ENCODE measurements around the gene BCR.
"Not testable (repeated sequence)": the region's sequence is repeated elsewhere in the genome, so short reads cannot be mapped to it uniquely, and the experiment has no call there.

BCR gene

DNA sequence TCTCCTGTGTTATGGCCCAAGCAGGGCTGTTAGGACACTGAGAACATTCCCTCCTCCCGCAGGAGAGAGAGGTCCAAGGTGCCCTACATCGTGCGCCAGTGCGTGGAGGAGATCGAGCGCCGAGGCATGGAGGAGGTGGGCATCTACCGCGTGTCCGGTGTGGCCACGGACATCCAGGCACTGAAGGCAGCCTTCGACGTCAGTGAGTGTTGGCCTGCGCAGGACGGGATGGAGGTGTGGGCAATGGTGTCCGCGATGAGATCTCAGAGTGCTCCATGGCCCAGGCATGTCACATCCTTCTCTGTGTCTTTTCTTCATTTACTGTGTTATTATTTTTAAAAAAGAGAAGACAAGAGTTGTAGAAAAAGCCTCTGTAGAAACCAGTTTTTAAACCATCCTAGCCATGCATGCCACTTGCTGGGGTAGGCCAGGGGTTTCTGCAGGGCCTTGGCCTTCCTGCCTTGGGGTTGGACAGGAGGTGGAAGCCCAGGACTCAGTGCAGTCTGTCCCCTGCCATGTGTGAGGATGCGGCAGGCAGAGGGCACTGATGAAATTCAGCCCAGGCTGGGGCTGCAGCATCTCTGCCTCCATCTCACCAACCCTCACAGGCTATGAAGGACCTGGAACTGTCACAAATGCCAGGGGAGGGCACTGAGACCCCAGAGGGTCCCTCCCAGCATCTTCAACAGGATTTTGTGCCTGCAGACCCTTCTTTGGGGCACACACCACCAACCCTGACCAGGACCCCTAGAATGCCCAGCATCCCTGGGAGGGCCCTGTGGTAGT is 131.5 kb downstream of the BCR start:
- DNase-seq (ENCODE audit: low read depth, low spot score), result not testable (repeated sequence)

DNA sequence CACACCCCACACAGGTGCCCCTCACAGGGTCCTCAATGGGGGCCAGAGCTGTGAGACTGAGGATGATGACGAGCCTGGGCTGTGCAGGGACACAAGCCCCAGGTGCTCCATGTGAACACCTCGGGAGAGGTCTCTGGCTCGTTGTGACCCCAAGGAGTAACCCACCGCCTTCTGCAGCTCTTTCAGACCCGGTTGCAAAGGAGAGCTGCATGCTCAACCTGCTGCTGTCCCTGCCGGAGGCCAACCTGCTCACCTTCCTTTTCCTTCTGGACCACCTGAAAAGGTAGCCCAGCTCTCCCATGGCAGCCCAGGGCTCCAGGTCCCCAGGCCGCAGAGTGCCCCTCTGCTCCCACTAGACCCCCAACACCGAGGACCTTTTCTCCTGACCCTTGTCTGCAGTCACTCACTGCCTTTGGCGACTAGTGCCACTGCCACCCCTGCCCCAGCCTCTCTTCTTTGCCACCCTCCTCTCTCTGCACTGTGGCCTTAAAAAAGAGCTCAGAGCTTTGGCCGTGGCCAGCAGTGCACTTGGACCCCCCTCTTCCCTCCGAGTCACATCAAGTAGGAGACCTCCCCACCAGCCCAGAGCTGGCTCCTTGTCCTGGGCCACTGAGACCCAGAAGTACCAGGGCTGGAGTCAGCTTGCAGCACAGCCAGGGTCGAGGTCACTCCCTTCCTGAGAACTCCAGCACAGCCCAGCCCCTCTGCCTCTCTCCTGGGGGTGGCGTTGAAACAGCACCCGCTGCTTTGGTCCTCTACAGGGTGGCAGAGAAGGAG is 133.7 kb downstream of the BCR start:
- no peak for DNase-seq (ENCODE audit: low read depth, low spot score)

DNA sequence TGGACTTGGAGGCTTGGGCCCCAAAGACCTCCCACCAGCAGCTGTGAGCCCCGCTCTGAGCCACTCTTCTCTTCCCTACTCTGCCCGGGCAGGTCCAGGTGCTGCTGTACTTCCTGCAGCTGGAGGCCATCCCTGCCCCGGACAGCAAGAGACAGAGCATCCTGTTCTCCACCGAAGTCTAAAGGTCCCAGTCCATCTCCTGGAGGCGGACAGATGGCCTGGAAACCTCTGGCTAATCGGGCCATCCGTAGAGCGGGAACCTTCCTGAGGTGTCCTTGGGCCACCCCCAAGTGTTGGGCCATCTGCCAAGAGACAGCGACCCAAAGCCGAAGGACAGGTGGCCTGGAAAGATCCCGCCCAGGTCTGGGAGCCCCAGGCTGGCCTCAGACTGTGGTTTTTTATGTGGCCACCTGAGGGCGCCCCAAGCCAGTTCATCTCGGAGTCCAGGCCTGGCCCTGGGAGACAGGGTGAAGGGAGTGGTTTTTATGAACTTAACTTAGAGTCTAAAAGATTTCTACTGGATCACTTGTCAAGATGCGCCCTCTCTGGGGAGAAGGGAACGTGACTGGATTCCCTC is 135.1 kb downstream of the BCR start:
- DNase-seq (ENCODE audit: low read depth, low spot score), result no peak

DNA sequence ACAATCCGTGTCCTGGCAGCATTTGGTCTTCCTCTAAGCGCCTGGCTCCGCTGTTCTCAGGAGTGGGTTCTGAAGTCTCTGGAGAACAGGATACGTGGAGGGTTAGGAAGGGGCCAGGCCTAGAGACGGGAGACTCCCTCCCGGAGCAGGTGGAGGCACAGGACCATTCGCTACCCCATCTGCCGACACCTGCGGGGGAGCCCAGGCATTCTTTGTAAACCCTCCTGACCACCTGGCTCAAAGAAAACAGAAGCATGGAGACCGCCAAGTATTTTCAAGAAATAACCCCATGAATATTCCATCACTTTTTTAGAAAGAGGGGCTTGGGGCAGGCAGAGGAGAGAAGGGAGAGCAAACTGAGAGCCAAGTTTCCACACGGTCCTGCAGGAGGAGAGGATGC is 136.3 kb downstream of the BCR start:
- DNase-seq (ENCODE audit: low read depth, low spot score), result not testable (repeated sequence)

DNA sequence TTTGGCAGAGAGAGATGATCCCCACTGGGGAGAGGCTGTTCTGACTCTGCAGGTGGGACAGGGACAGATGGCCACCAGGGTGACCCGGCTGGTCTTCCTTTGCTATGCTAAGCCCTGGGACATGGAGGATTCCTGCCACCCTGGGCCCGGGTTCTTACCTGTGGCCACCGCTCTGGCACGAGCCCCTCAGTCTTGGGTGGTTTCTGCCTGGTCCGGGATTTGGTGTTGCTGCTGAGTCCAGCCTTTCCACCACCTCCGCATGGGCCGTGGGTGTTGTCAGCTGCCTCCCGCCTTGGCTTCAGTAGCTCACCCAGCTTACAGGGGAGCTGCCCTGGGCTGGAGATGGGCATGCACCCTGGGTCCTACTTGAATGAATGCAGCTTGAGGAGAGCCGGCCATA is 138.0 kb downstream of the BCR start:
- not testable (repeated sequence) for DNase-seq (ENCODE audit: low read depth, low spot score)

DNA sequence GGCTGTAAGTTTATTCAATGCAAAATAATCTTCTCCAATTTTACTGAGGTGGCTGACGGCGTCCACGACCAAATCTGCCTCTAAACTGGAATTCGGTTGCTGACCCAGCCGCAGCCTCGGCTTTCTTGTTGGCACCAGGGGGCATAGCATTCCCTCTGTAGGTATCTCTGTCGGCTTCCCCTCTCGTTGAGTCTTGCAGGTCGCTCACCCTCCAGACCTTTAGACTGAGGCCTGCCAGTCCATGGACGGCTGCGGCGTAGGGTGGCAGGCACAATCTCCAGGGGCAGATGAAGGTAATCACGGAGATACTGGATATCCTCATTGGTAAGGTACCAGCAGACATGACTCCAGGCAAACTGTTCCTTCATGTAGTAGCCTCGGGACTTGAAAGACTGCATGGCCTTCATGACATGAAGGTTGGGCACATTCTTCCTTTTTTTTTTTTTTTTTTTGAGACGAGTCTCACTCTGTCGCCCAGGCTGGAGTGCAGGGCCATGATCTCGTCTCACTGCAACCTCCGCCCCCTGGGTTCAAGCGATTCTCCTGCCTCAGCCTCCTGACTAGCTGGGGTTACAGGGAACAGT is 142.3 kb downstream of the BCR start:
- DNase-seq (ENCODE audit: low read depth, low spot score), result not testable (repeated sequence)

DNA sequence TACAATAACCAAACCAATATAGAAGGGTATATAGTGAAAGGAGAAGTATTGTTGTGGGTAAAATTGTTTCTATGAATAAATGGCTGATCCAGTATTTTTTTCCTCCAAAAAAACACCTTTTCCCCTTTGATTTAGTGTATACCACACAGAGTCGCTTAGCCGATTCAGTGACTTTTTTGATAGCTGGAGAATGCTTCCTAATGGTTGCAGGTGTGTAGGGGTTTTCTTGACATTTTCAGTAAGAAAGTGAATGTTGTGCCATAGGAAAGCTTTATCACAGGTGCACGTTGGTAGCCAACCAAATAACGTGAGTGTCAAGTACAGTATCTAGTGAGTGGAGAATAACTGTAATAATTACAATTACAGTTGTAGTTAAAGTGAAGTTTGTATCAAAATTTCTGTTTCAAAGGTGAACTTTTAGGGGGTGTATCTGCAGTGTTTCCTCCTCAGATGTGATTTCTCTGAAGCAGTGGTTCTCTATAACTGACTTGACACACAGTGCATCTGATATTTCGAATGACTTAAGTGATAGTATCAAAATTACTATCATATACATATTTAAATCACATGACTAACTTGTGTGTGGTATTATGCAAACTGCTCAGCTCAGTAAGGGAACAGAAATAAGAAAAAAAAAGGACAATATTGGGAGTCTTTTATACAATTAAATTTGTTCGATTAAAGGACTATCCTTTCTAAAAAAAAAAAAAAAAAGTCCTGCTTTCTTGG is 143.8 kb downstream of the BCR start:
- not testable (repeated sequence) for DNase-seq (ENCODE audit: low read depth, low spot score)

DNA sequence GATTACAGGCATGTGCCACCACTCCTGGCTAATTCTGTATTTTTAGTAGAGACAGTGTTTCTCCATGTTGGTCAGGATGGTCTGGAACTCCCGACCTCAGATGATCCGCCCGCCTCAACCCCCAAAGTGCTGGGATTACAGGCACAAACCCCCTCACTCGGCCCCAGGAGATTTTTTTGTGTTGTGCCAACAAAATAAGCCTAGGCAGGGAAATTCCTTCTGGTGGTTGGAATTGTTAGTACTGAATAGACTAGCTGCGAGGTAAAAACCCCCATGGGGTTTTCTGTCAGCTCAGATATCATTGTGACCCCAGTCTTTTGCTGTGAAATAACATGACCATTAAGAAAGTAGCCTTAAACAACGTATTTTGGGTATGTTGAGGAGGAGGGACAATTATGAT is 144.9 kb downstream of the BCR start:
- DNase-seq (ENCODE audit: low read depth, low spot score), result no peak

DNA sequence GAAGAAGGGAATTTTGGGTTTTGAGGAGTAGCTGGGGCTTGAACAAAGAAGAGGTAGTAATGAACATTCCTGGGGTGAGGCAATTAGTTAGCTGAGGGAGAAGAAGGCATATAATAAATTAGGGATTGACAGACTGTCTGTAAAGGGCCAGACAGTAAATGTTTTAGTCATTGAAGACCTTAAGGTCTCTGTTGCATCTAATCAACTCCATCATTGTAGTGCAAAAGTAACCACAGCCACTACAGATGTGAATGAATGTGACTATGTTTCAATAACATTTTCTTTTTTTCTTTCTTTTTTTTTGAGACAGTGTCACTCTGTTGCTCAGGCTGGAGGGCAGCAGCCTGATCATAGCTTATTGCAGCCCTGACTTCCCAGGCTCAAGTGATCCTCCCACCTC is 153.5 kb downstream of the BCR start:
- DNase-seq (ENCODE audit: low read depth, low spot score), result not testable (repeated sequence)

DNA sequence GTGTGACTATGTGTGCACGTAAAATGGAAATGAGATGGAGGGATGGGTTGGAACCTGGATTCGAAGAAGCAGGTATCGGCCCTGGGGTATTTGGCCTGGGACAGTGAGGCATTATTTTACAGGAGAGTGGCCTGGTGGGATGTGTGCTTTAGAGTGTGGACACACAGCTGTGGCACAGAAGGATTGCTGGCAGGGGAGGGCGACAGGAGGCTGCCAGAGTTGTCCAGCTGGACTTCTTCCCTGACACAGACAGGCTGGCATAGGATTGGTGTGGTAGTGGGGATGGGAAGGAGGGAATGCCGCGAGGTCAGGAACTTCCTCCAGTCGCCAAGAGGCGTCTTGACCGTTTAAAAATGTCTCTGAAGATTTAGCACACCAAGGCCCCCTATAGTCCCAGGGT is 157.4 kb downstream of the BCR start:
- DNase-seq (ENCODE audit: low read depth, low spot score), result not testable (repeated sequence)

DNA sequence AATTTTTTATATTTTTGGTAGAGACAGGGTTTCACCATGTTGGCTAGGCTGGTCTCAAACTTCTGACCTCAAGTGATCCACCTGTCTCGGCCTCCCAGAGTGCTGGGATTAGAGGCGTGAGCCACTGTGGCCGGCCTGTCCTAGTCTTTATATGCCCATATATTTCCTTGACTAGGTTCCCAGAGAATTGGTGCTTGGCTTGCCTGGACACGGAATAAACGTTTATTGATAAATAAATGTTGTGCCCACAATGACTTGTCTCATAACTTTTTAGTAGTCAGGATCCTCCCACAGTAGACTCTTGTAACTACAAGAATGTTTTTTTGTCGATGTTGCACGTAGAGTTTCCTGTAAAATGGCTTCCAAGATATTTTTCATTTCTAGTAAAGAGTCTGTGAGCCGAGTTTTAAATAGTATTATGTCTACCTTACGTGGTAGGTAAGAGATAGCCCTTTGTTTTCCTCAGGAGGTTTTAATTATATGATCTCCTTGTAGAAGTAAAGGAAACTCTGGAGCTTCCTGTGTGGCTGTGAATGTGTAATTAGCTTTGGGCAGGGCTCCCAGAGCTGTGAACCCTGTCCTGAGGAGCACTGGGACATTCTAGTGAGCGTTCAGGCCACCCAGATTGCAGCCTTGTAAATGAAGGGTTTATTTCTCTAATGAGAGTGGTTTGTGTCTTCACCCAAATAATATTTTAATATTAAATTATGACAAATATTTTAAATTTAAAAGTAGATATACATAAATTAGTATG is 161.8 kb downstream of the BCR start:
- not testable (repeated sequence) for DNase-seq (ENCODE audit: low read depth, low spot score)

DNA sequence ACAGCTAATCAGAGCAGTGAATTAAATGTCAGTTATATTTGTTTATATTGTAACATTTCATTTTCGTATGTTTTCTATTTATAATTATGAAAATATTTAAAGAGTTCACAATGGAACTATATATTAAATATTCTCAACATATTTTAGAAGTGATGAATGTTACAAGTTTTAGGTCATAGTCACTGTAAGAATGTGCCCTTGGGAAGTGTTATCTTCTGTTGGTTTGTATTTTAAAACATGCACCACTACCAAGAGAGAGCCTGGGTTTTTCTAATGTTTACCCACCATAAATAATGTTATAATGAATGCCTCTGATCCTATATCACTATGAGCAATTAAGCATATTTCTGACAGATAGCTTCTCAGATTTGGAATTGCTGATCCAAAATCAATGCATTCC is 171.0 kb downstream of the BCR start:
- no peak for DNase-seq (ENCODE audit: low read depth, low spot score)

DNA sequence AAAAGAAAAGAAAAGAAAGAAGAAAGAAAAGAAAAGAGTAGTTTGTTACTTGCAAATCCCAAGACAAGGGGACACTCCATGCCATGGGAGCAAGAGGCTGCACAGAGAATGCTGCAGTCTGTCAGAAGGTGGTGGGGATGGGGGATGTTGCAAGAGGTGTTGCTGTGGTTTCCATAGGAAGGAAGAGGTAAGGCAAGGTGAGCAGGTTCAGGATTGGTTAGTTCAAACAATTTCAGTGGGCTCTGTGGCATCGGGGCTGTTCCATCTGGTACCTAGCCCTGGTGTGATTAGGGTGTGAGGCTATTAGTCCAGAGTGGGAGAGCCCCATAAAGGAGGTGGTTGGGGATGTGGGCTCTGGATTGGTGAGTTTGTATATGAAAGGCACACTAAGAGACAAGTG is 172.7 kb downstream of the BCR start:
- no peak for DNase-seq (ENCODE audit: low read depth, low spot score)

DNA sequence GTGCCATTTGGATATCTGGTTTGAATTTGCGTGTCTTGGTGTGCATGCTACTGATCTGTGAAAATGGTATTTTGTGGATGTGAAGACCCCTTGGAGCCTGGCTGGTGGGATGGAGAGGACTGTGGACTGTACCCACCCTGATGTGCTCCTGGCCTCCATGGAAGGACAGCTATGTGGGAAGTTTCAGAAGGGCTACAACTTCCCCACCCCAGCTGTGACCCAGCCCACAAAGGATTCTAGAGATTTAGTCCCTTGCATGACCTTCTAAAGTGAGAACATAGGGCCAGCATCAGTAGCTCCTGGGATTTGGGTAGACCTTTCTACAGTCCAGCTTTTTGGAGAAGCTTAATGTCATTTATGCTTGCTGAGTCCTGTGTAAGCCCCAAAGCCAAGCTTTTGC is 173.4 kb downstream of the BCR start:
- DNase-seq (ENCODE audit: low read depth, low spot score), result no peak

DNA sequence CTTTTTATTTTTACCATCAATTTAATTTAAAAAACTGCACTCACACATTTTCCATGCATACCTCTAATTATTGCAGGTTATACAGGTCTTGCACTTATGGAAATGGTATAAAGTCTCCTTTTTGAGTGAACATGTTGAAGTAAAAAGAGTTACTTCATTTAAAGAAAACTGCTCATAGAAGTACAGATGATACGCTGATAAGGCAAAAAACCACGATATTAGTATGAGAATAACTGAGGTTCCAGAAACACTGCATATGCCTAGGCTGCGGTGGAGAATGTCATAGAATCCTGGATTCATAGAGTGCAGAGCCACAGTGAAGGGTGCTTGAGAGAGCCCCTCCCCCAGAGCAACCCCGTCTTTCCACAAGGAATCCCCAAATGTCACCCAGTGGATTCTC is 175.8 kb downstream of the BCR start:
- DNase-seq (ENCODE audit: low read depth, low spot score), result no peak

DNA sequence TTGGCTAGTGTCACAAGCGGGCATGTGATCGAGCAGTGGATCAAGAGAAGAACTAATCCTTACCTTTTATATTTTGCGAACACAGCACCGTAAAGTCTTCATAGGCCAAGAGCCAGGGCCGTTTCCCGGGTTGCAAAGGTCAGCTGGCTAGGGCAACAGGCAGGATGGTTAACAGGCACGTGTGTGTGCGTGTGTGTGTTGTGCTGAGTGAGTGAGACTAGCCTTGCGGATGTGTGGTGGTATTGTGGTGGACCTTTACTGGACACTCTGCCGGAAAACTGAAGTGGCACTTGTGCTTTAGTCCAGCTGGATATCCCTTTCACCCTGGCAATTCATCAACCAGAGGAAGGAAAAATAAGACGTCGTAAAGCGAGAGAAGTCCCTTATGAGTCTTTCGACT is 176.7 kb downstream of the BCR start:
- no peak for DNase-seq (ENCODE audit: low read depth, low spot score)

DNA sequence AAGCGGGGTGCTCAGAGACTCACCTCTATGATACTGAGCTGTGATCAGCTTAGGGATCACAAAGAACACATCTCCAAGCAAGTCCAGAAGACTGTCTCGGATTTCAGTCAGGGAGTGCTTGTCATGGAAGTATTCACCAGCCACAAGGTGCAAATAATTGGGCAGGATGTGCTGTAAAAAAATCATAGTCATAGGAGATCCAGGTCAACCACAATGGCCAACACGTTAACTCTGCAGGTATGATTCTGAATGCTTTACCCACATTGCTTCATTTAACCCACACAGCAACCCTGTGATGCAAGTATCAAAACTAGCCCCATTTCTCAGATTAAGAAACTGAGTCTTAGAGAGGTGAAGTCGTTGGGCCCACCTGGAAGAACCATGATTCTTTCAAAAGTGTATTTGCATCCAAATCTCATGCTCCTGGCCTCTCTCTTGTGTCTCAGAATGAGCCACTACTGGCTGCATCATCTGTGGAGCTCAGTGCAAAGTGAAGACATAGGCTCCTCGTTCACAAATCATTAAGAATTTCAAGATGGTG is 179.3 kb downstream of the BCR start:
- no peak for DNase-seq (ENCODE audit: low read depth, low spot score)

DNA sequence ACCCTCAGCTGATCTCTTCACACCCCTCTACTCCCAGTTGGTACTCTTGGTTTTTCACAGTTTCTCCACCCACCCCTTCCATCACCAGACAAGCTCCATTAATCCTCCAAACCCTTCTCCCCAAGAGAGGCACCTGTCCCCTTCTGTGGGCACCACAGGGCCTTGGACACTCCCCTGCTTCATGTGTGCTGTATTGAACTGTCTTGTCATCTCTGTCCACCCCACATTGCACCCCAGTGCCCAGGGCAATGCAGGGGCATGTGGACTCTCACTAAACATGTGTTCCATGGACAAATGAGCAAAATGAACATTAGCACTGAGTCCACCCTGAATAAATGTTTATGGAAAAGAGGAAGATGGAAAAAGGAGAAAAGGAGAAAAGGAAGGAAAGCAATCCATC is 181.4 kb downstream of the BCR start:
- DNase-seq (ENCODE audit: low read depth, low spot score), result no peak

DNA sequence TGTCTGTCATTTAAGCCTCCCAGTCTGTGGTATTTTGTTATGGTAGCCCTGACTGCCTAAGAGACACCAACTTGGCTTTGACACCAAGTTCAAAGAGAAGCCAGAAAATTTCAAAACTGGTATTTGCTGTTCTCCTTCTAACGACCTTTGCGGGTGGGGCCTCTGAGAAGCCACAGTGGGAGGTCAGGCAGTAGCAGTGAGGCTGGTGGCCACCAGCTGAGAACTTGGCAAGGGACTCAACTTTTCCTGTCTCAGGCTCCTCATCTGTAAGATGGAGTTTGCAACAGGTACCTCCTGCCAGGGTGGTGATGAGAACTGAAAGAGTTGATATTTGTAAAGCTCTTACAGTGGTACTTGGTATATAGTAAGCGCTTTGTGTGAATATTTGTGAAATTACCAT is 183.4 kb downstream of the BCR start:
- no peak for DNase-seq (ENCODE audit: low read depth, low spot score)

DNA sequence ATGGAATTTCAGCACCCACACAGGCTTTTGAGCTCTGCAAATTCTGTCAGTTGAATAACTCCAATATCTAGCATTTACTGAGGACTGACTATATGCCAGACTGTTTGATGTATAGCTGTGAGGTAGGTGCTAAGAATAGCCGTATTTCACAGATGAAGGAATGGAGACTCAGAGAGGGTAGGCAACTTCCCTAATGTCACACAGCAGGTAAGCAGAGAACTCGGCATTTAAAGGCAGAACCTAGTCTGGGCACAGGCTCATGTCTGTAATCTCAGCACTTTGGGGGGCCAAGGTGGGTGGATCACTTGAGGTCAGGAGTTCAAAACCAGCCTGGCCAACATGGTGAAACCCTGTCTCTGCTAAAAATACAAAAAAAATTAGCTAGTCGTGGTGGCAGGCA is 184.1 kb downstream of the BCR start:
- DNase-seq (ENCODE audit: low read depth, low spot score), result no peak

DNA sequence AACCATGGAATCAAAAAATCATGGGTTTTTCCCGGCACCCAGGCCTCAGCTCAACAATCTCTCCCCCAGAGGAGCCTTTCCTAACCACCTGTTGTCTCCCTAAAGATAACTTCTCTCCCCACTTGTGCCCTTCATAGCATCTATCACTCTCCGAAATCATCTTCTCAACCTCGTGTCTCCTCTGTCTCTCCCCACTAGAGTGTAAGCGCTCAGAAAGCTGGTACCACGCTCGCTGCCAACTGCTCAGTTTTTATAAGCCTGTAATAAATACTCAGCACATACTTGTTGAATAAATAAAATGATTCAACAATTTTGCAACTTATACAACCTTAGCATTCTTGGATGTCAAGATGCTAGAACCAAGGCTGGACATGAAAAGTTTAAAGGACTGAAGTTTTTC is 185.2 kb downstream of the BCR start:
- DNase-seq (ENCODE audit: low read depth, low spot score), result no peak
